Neural progenitor cell (in vitro differentiated cells): Measurements from ENCODE around the gene ITPK1. TPM values are rescaled to one million over a fixed set of nuclear protein-coding genes. Genes with fewer than 3 reads are reported as not detected.

Source experiments
- DNase-seq: peaks from one replicate; pipeline ENCODE4 v3.0.0-alpha.2; 2016; ENCODE audit warnings: low spot score
- H2AFZ ChIP-seq: fragments of 200-600 bp; sonication (generic); replicated peaks from 2 replicates; pipeline ENCODE4 v1.6.1; 2016; ENCODE audit warnings: antibody characterized with exemption
- H3F3A ChIP-seq: fragments of 200-600 bp; sonication (generic); 2 replicates; pipeline ENCODE4 v1.6.1; 2016; ENCODE audit warnings: antibody characterized with exemption, low read depth
- H3K27ac ChIP-seq: fragments of 200-600 bp; sonication (generic); 2 replicates; pipeline ENCODE4 v1.5.1; 2016; ENCODE audit warnings: mild to moderate bottlenecking
- H3K27me3 ChIP-seq: fragments of 200-600 bp; sonication (generic); 2 replicates; pipeline ENCODE4 v1.6.1; 2016; ENCODE audit warnings: mild to moderate bottlenecking, moderate library complexity
- H3K36me3 ChIP-seq: fragments of 200-600 bp; sonication (generic); 2 replicates; pipeline ENCODE4 v1.5.1; 2016
- H3K4me1 ChIP-seq: fragments of 200-600 bp; sonication (generic); 2 replicates; pipeline ENCODE4 v1.6.1; 2016; ENCODE audit warnings: mixed run types
- H3K4me2 ChIP-seq: fragments of 200-600 bp; sonication (generic); 2 replicates; pipeline ENCODE4 v1.6.1; 2016
- H3K4me3 ChIP-seq: fragments of 200-600 bp; sonication (generic); 2 replicates; pipeline ENCODE4 v1.5.1; 2016
- H3K79me2 ChIP-seq: fragments of 200-600 bp; sonication (generic); 2 replicates; pipeline ENCODE4 v1.6.1; 2016; ENCODE audit warnings: low read depth
- H3K9ac ChIP-seq: fragments of 200-600 bp; sonication (generic); 2 replicates; pipeline ENCODE4 v1.6.1; 2016
- H3K9me3 ChIP-seq: fragments of 200-600 bp; sonication (generic); 2 replicates; pipeline ENCODE4 v1.5.1; 2016; ENCODE audit warnings: low read depth
- H4K20me1 ChIP-seq: fragments of 200-600 bp; sonication (generic); 2 replicates; pipeline ENCODE4 v1.6.1; 2016; ENCODE audit warnings: low read depth
- H3K27ac Mint-ChIP-seq: 3 replicates; pipeline ENCODE4 v1.8.0; 2021; ENCODE audit warnings: mixed read lengths
- H3K27me3 Mint-ChIP-seq: 2 replicates; pipeline ENCODE4 v1.8.0; 2022; ENCODE audit warnings: low read depth, mild to moderate bottlenecking, inconsistent platforms, moderate library complexity, mixed read lengths; ENCODE audit not compliant: insufficient read depth
- H3K36me3 Mint-ChIP-seq: 3 replicates; pipeline ENCODE4 v1.8.0; 2021; ENCODE audit warnings: mixed read lengths
- H3K4me1 Mint-ChIP-seq: 3 replicates; pipeline ENCODE4 v1.8.0; 2021; ENCODE audit warnings: mixed read lengths
- H3K4me3 Mint-ChIP-seq: 3 replicates; pipeline ENCODE4 v1.8.0; 2021; ENCODE audit warnings: mild to moderate bottlenecking, moderate library complexity, mixed read lengths
- H3K9me3 Mint-ChIP-seq: 3 replicates; pipeline ENCODE4 v1.8.0; 2020; ENCODE audit warnings: mixed read lengths
- EZH2 ChIP-seq: fragments of 200-600 bp; sonication (generic); IDR thresholded peaks from 2 replicates; pipeline ENCODE4 v1.6.1; 2017; ENCODE audit warnings: antibody characterized with exemption, mild to moderate bottlenecking, moderate library complexity
- EZH2phosphoT487 ChIP-seq: fragments of 200-600 bp; sonication (generic); IDR thresholded peaks from 2 replicates; pipeline ENCODE4 v1.6.1; 2017; ENCODE audit warnings: antibody characterized with exemption
- total RNA-seq: library from RNA; depleted of rRNA; stranded (reverse); fragments of >200 nt; gene quantifications from 2 replicates; pipeline ENCODE4 v1.2.3, GENCODE V29; 2015; ENCODE audit warnings: low replicate concordance
- TF ChIP-seq, protein P1 (sequence below): fragments of 200-600 bp; sonication (generic); IDR thresholded peaks from 2 replicates; pipeline ENCODE4 v1.5.1; 2017; ENCODE audit warnings: antibody characterized with exemption, mild to moderate bottlenecking

Gene ITPK1
- total RNA-seq, 1 donor from 2014 or later = 25.8 TPM

DNA sequence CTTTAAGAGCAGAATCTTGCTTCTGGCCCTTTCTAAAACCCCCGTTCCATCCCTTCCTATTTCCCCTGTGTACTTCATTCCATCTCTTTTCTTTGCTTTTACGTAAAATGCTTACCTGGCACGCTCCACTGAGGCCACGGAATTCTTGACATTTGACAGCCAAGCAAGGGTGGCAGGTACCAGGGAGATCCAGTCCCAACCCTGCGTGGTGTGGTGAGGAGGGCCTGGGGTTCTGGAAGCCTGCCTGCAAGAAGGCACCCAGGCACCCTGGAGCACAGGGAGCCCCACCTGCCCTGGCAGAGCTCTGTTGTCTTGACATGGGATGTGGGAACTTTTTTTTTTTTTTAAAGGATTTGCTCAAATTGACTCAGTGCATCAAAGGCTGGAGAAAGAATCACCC is 48.6 kb downstream of the ITPK1 start:
- no peaks in the 10 kb centered on the region for H3K9me3 Mint-ChIP-seq
- Histone ChIP-seq H3K4me1 (no peaks in the 10 kb centered on the region), H2AFZ (no peak overlapping the region), H3K36me3 (no peaks in the 10 kb centered on the region), H3K4me2 (no peak overlapping the region), H3K9me3 (no peaks in the 10 kb centered on the region), H3K27me3 (no peaks in the 10 kb centered on the region), H3K9ac (no peak overlapping the region), H4K20me1 (peaks cover 27% of the 10 kb centered on the region), H3F3A (no peaks in the 10 kb centered on the region), H3K79me2 (no peaks in the 10 kb centered on the region), H3K4me3 (no peak overlapping the region), H3K27ac (no peak overlapping the region)
- peaks cover 14% of the 10 kb centered on the region for H3K4me1 Mint-ChIP-seq
- H3K36me3 Mint-ChIP-seq = no peaks in the 10 kb centered on the region
- no peak for DNase-seq
- H3K27ac Mint-ChIP-seq = no peak overlapping the region
- peaks cover 15% of the 10 kb centered on the region for H3K27me3 Mint-ChIP-seq
- TF ChIP-seq, protein P1, sequence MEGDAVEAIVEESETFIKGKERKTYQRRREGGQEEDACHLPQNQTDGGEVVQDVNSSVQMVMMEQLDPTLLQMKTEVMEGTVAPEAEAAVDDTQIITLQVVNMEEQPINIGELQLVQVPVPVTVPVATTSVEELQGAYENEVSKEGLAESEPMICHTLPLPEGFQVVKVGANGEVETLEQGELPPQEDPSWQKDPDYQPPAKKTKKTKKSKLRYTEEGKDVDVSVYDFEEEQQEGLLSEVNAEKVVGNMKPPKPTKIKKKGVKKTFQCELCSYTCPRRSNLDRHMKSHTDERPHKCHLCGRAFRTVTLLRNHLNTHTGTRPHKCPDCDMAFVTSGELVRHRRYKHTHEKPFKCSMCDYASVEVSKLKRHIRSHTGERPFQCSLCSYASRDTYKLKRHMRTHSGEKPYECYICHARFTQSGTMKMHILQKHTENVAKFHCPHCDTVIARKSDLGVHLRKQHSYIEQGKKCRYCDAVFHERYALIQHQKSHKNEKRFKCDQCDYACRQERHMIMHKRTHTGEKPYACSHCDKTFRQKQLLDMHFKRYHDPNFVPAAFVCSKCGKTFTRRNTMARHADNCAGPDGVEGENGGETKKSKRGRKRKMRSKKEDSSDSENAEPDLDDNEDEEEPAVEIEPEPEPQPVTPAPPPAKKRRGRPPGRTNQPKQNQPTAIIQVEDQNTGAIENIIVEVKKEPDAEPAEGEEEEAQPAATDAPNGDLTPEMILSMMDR = no peak
- TF ChIP-seq EZH2phosphoT487 (no peak), EZH2 (no peak)
- H3K4me3 Mint-ChIP-seq = no peak overlapping the region

DNA sequence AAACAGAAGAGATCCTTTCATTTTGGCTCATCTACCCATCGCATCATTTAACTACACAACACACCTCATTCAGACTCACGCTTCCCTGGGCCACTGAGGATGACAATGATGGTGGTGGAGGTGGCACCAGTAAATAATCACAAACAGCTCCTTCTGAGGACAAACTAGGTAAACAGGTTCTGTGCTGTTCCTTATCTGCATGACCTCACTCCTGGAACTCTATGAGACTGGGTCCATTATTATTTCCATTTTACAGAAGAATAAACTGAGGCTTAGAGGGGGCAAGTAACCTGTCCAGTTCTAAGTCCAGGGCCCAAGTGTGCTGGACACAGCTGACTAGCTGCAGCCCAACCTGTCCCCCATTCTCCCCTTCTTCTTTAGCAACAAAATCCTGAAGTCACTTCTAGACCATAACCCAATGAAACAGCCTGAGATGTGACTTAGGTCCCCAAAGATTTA is 50.4 kb downstream of the ITPK1 start:
- no peaks in the 10 kb centered on the region for H3K9me3 Mint-ChIP-seq
- no peak for DNase-seq
- H3K27me3 Mint-ChIP-seq = peaks cover 17% of the 10 kb centered on the region
- peaks cover 40% of the 10 kb centered on the region for H4K20me1 ChIP-seq
- H3F3A ChIP-seq = peaks cover 3% of the 10 kb centered on the region
- H3K4me3 ChIP-seq = no peak overlapping the region
- H3K79me2 ChIP-seq = no peaks in the 10 kb centered on the region
- no peaks in the 10 kb centered on the region for H3K36me3 ChIP-seq
- H3K27ac ChIP-seq = no peak overlapping the region
- no peak overlapping the region for H3K9ac ChIP-seq
- H3K4me3 Mint-ChIP-seq = no peak overlapping the region
- no peaks in the 10 kb centered on the region for H3K27me3 ChIP-seq
- no peak overlapping the region for H3K27ac Mint-ChIP-seq
- H2AFZ ChIP-seq = no peak overlapping the region
- H3K4me1 Mint-ChIP-seq = peaks cover 21% of the 10 kb centered on the region
- H3K4me1 ChIP-seq = no peaks in the 10 kb centered on the region
- TF ChIP-seq EZH2 = no peak
- no peaks in the 10 kb centered on the region for H3K36me3 Mint-ChIP-seq
- no peaks in the 10 kb centered on the region for H3K9me3 ChIP-seq
- no peak overlapping the region for H3K4me2 ChIP-seq

DNA sequence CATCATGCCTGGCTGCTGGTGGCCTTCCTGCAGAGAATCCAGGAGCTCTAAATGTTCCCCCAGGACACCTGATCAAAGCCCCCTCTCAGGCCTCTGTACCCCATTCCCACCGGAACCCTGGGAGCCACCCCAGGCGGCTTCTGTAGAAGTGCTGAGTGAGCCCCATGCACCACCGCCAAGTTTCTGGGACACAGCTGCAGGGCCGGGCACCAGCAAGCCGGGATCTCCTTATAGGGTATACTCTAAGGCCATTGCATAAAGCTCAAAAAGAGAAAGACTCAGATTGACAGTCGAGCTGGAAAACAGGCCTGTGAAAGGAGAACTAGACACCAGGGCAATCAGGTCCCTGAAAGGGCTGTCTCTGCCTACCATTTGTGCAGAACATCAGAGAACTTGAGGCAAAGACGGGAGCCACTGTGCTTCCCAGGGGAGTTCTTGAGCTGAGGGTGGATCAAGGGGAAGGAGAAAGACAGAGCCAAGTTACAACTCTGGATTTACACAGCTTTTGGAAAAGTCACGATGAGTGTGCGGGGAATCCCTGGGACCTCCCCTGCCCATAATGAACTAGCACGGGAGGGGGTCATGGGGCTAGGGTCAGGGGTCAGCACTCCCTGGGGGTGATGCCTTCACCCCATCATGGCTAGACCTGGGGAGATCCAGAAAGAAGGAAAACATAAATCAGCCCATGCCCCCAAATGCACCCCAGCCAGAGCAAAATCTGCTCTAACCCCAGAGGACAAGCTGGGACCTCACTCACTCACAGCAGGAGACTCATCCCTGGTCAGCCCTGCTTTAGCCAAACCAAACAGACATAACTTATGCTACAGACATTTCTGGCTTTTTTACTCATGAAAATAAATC is 51.1 kb downstream of the ITPK1 start:
- no peak overlapping the region for H3K4me3 ChIP-seq

More for the DNA sequence above, 51.1 kb downstream of the ITPK1 start:
- no peaks in the 10 kb centered on the region for H3K9me3 Mint-ChIP-seq
- Histone ChIP-seq H3K4me1 (no peaks in the 10 kb centered on the region), H3K36me3 (no peaks in the 10 kb centered on the region), H4K20me1 (peaks cover 44% of the 10 kb centered on the region), H3K27me3 (no peaks in the 10 kb centered on the region), H3K4me2 (no peak overlapping the region), H3K79me2 (no peaks in the 10 kb centered on the region), H3K9ac (no peak overlapping the region), H3K9me3 (no peaks in the 10 kb centered on the region), H2AFZ (no peak overlapping the region), H3F3A (peaks cover 7% of the 10 kb centered on the region), H3K27ac (no peak overlapping the region)
- H3K27me3 Mint-ChIP-seq = peaks cover 16% of the 10 kb centered on the region
- H3K36me3 Mint-ChIP-seq = no peaks in the 10 kb centered on the region
- TF ChIP-seq, protein P1 = no peak
- no peak for TF ChIP-seq EZH2phosphoT487
- no peak for TF ChIP-seq EZH2
- H3K4me3 Mint-ChIP-seq = no peak overlapping the region
- DNase-seq = no peak
- H3K27ac Mint-ChIP-seq = no peak overlapping the region
- peaks cover 25% of the 10 kb centered on the region for H3K4me1 Mint-ChIP-seq
